ENCODE results near the gene SPRED2.

DNA sequence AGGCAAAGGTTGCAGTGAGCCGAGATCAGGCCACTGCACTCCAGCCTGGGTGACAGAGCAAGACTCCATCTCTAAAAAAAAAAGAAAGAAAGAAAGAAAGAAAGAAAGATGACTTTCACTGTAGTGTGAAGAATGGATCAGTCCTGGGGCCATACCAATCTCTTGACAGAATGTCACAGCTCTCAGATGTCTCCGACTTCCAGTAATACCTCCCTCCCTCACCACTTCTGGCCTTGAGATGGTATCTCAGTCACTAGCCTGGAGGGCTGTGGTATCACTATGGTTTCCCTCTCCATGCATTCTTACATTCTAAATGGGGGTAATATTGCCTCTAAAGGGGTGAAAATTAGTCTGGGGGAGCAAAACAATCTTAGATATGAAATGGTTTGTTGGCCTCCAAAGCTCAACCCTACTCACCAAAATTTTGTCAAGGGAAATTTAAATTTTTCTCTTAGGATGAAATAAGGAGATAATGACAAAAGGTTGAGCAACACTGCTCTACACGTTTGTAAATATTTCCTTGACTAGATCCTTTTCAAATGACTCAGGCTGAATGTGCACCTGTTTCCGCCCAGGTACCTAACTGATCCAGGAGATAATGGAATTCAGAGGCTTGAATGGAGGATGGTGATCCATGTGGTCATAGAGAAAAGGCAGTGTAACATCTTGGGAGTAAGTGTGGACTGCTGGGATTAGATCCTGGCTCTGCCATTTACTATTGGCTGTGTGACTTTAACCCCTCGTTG, 19.9 kb upstream of the SPRED2 start:
- no peak for TF ChIP-seq CTCF (IDR thresholded peaks at IDR 0.05; ENCODE audit: poor library complexity, severe bottlenecking)
- TF ChIP-seq EZH2 (IDR thresholded peaks at IDR 0.05; ENCODE audit: borderline replicate concordance, insufficient read depth, low read length, poor library complexity, severe bottlenecking): no peak
- TF ChIP-seq EP300 (conservative IDR thresholded peaks at IDR 0.05; ENCODE audit: poor library complexity, severe bottlenecking): no peak
- TF ChIP-seq TAF1 (IDR thresholded peaks at IDR 0.05; ENCODE audit: low read depth): no peak
- no peak for TF ChIP-seq RAD21 (conservative IDR thresholded peaks at IDR 0.05)
- TF ChIP-seq, protein P1, sequence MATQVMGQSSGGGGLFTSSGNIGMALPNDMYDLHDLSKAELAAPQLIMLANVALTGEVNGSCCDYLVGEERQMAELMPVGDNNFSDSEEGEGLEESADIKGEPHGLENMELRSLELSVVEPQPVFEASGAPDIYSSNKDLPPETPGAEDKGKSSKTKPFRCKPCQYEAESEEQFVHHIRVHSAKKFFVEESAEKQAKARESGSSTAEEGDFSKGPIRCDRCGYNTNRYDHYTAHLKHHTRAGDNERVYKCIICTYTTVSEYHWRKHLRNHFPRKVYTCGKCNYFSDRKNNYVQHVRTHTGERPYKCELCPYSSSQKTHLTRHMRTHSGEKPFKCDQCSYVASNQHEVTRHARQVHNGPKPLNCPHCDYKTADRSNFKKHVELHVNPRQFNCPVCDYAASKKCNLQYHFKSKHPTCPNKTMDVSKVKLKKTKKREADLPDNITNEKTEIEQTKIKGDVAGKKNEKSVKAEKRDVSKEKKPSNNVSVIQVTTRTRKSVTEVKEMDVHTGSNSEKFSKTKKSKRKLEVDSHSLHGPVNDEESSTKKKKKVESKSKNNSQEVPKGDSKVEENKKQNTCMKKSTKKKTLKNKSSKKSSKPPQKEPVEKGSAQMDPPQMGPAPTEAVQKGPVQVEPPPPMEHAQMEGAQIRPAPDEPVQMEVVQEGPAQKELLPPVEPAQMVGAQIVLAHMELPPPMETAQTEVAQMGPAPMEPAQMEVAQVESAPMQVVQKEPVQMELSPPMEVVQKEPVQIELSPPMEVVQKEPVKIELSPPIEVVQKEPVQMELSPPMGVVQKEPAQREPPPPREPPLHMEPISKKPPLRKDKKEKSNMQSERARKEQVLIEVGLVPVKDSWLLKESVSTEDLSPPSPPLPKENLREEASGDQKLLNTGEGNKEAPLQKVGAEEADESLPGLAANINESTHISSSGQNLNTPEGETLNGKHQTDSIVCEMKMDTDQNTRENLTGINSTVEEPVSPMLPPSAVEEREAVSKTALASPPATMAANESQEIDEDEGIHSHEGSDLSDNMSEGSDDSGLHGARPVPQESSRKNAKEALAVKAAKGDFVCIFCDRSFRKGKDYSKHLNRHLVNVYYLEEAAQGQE (IDR thresholded peaks at IDR 0.05; ENCODE audit: borderline replicate concordance): no peak
- TF ChIP-seq SMC3 (conservative IDR thresholded peaks at IDR 0.05; ENCODE audit: poor library complexity): no peak
- TF ChIP-seq POLR2AphosphoS5 (IDR thresholded peaks at IDR 0.05): no peak
- no peak for TF ChIP-seq MXI1 (conservative IDR thresholded peaks at IDR 0.05; ENCODE audit: poor library complexity, severe bottlenecking)
